ENCODE measurements around the gene MALSU1. TPM values are rescaled to one million over a fixed set of nuclear protein-coding genes. Genes with fewer than 3 reads are reported as not detected.

MALSU1 gene
- total and polyA plus RNA-seq, 2 of the 13 experiments (the other 11 are each of a cell fraction or from before 2014, with no cell fraction given): 72.0 to 141 TPM

- peak; percentile 73 for TF ChIP-seq NR2F6 (IDR thresholded peaks at IDR 0.05)
- TF ChIP-seq NR2F6 (CRISPR knock-in tag; IDR thresholded peaks at IDR 0.05): peak; percentile 52; the same call in 1 of the 2 replicates
- no peak for TF ChIP-seq ZNF33B (CRISPR knock-in tag; IDR thresholded peaks at IDR 0.05)
- TF ChIP-seq ZNF329 (CRISPR knock-in tag; IDR thresholded peaks at IDR 0.05; ENCODE audit: low read depth): no peak
- TF ChIP-seq MIXL1 (CRISPR knock-in tag; IDR thresholded peaks at IDR 0.05): no peak
- TF ChIP-seq, protein P1, sequence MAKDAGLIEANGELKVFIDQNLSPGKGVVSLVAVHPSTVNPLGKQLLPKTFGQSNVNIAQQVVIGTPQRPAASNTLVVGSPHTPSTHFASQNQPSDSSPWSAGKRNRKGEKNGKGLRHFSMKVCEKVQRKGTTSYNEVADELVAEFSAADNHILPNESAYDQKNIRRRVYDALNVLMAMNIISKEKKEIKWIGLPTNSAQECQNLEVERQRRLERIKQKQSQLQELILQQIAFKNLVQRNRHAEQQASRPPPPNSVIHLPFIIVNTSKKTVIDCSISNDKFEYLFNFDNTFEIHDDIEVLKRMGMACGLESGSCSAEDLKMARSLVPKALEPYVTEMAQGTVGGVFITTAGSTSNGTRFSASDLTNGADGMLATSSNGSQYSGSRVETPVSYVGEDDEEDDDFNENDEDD (CRISPR knock-in tag; IDR thresholded peaks at IDR 0.05; ENCODE audit: borderline replicate concordance): no peak
- peak; percentile 47; the same call in 1 of the 2 replicates for TF ChIP-seq DPF2 (CRISPR knock-in tag; IDR thresholded peaks at IDR 0.05; ENCODE audit: borderline replicate concordance, low read depth)
- TF ChIP-seq, protein P2, sequence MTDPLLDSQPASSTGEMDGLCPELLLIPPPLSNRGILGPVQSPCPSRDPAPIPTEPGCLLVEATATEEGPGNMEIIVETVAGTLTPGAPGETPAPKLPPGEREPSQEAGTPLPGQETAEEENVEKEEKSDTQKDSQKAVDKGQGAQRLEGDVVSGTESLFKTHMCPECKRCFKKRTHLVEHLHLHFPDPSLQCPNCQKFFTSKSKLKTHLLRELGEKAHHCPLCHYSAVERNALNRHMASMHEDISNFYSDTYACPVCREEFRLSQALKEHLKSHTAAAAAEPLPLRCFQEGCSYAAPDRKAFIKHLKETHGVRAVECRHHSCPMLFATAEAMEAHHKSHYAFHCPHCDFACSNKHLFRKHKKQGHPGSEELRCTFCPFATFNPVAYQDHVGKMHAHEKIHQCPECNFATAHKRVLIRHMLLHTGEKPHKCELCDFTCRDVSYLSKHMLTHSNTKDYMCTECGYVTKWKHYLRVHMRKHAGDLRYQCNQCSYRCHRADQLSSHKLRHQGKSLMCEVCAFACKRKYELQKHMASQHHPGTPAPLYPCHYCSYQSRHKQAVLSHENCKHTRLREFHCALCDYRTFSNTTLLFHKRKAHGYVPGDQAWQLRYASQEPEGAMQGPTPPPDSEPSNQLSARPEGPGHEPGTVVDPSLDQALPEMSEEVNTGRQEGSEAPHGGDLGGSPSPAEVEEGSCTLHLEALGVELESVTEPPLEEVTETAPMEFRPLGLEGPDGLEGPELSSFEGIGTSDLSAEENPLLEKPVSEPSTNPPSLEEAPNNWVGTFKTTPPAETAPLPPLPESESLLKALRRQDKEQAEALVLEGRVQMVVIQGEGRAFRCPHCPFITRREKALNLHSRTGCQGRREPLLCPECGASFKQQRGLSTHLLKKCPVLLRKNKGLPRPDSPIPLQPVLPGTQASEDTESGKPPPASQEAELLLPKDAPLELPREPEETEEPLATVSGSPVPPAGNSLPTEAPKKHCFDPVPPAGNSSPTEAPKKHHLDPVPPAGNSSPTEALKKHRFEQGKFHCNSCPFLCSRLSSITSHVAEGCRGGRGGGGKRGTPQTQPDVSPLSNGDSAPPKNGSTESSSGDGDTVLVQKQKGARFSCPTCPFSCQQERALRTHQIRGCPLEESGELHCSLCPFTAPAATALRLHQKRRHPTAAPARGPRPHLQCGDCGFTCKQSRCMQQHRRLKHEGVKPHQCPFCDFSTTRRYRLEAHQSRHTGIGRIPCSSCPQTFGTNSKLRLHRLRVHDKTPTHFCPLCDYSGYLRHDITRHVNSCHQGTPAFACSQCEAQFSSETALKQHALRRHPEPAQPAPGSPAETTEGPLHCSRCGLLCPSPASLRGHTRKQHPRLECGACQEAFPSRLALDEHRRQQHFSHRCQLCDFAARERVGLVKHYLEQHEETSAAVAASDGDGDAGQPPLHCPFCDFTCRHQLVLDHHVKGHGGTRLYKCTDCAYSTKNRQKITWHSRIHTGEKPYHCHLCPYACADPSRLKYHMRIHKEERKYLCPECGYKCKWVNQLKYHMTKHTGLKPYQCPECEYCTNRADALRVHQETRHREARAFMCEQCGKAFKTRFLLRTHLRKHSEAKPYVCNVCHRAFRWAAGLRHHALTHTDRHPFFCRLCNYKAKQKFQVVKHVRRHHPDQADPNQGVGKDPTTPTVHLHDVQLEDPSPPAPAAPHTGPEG (CRISPR knock-in tag; IDR thresholded peaks at IDR 0.05): no peak
- TF ChIP-seq, protein P3, sequence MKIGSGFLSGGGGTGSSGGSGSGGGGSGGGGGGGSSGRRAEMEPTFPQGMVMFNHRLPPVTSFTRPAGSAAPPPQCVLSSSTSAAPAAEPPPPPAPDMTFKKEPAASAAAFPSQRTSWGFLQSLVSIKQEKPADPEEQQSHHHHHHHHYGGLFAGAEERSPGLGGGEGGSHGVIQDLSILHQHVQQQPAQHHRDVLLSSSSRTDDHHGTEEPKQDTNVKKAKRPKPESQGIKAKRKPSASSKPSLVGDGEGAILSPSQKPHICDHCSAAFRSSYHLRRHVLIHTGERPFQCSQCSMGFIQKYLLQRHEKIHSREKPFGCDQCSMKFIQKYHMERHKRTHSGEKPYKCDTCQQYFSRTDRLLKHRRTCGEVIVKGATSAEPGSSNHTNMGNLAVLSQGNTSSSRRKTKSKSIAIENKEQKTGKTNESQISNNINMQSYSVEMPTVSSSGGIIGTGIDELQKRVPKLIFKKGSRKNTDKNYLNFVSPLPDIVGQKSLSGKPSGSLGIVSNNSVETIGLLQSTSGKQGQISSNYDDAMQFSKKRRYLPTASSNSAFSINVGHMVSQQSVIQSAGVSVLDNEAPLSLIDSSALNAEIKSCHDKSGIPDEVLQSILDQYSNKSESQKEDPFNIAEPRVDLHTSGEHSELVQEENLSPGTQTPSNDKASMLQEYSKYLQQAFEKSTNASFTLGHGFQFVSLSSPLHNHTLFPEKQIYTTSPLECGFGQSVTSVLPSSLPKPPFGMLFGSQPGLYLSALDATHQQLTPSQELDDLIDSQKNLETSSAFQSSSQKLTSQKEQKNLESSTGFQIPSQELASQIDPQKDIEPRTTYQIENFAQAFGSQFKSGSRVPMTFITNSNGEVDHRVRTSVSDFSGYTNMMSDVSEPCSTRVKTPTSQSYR (CRISPR knock-in tag; IDR thresholded peaks at IDR 0.05; ENCODE audit: borderline replicate concordance): no peak; the same call in 1 of the 2 replicates
- no peak for TF ChIP-seq ZBTB21 (CRISPR knock-in tag; IDR thresholded peaks at IDR 0.05)
- no peak for TF ChIP-seq ZEB1 (IDR thresholded peaks at IDR 0.05; ENCODE audit: insufficient replicate concordance, low read depth)
- TF ChIP-seq ZNF619 (CRISPR knock-in tag; IDR thresholded peaks at IDR 0.05): no peak
- peak; percentile 77 for TF ChIP-seq FOXA3 (CRISPR knock-in tag; IDR thresholded peaks at IDR 0.05)
Measured at GRCh38 chr7:23357190-23358093, 58.3 kb downstream of the MALSU1 start (continued).
